ENCODE measurements around the gene HBP1. TPM values are rescaled to one million over a fixed set of nuclear protein-coding genes. Genes with fewer than 3 reads are reported as not detected.

Gene HBP1
- total and polyA plus RNA-seq, 2 of the 8 experiments (the other 6 are each of a cell fraction or from before 2014, with no cell fraction given) = 28.9 to 29.2 TPM

- no peak overlapping the region for H3K14ac ChIP-seq (ENCODE audit: insufficient read length)
- H4K91ac ChIP-seq (replicated peaks; ENCODE audit: insufficient read length, low read length) = no peak overlapping the region
- H2BK20ac ChIP-seq (ENCODE audit: low read length) = no peak overlapping the region
- H2BK12ac ChIP-seq (ENCODE audit: low read depth, low read length) = no peak overlapping the region
- no peak overlapping the region for H3K4ac ChIP-seq (replicated peaks; ENCODE audit: insufficient read length, low read depth, low read length)
- no peak overlapping the region for H3K27ac ChIP-seq (ENCODE audit: low read depth, low read length)
- H2BK120ac ChIP-seq (replicated peaks; ENCODE audit: low read depth, low read length) = no peak overlapping the region
- H3K23ac ChIP-seq (ENCODE audit: insufficient read length) = no peak overlapping the region
- no peaks in the 10 kb centered on the region for H3K27me3 ChIP-seq (replicated peaks in 1 of 4; ENCODE audit: control insufficient read depth in 3 of 4, extremely low read depth in 1 of 4, insufficient read depth in 3 of 4, low read length in 3 of 4)
- WGBS, 2 experiments (ENCODE audit: extremely low coverage in 1 of 2, insufficient coverage in 1 of 2, insufficient read length in 1 of 2, insufficient replicate concordance in 2 of 2, low coverage in 1 of 2, low lambda C conversion rate in 2 of 2, missing lambda C conversion rate in 1 of 2) = 88% methylated on average over 3 of the region's 3 CpGs; no CpG with 5 or more reads in 1 of the 2 experiments
- ChIA-PET POLR2A (ENCODE audit: partially characterized antibody) (no interaction called here), CTCF (ENCODE audit: partially characterized antibody) (interaction anchor here (0.9 kb wide), 1 partner anchor 50 kb away, joined by 3 read pairs; no protein-coding TSS in a partner anchor)
- H3K4me2 ChIP-seq (ENCODE audit: insufficient read depth in 1 of 2, low read depth in 2 of 2, low read length in 2 of 2) = no peak overlapping the region
- H3K79me1 ChIP-seq (ENCODE audit: low read depth, low read length) = no peaks in the 10 kb centered on the region
- TF ChIP-seq CREB1 (IDR thresholded peaks at IDR 0.05) (no peak), HDAC2 (IDR thresholded peaks at IDR 0.05; ENCODE audit: borderline replicate concordance in 1 of 2, low read depth in 2 of 2, low read length in 2 of 2) (no peak), CTBP2 (IDR thresholded peaks at IDR 0.05; ENCODE audit: borderline replicate concordance, insufficient read depth, insufficient read length, low read length) (no peak), CBX5 (IDR thresholded peaks at IDR 0.05; ENCODE audit: low read depth, low read length) (no peak), TCF12 (IDR thresholded peaks at IDR 0.05; ENCODE audit: low read depth, low read length) (no peak)
- TF ChIP-seq, protein P1, sequence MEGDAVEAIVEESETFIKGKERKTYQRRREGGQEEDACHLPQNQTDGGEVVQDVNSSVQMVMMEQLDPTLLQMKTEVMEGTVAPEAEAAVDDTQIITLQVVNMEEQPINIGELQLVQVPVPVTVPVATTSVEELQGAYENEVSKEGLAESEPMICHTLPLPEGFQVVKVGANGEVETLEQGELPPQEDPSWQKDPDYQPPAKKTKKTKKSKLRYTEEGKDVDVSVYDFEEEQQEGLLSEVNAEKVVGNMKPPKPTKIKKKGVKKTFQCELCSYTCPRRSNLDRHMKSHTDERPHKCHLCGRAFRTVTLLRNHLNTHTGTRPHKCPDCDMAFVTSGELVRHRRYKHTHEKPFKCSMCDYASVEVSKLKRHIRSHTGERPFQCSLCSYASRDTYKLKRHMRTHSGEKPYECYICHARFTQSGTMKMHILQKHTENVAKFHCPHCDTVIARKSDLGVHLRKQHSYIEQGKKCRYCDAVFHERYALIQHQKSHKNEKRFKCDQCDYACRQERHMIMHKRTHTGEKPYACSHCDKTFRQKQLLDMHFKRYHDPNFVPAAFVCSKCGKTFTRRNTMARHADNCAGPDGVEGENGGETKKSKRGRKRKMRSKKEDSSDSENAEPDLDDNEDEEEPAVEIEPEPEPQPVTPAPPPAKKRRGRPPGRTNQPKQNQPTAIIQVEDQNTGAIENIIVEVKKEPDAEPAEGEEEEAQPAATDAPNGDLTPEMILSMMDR (IDR thresholded peaks at IDR 0.05; ENCODE audit: control extremely low read depth in 1 of 3, insufficient read depth in 1 of 3, low read depth in 1 of 3, low read length in 3 of 3) = no peak
- no peak overlapping the region for H4K8ac ChIP-seq (ENCODE audit: extremely low read depth, insufficient read depth, low read length)
- H4K20me1 ChIP-seq (replicated peaks in 1 of 2; ENCODE audit: control insufficient read depth in 1 of 2, insufficient read depth in 2 of 2, low read length in 2 of 2) = no peaks in the 10 kb centered on the region
- H2BK5ac ChIP-seq (ENCODE audit: low read depth, low read length) = no peak overlapping the region
- no peaks in the 10 kb centered on the region for H3K79me2 ChIP-seq (ENCODE audit: control insufficient read depth in 1 of 2, insufficient read depth in 2 of 2, low read length in 2 of 2)
- H3K36me3 ChIP-seq (ENCODE audit: control insufficient read depth in 2 of 4, insufficient read depth in 4 of 4, low read length in 3 of 4) = no peaks in the 10 kb centered on the region; a peak in 1 of 8 replicates
- H2BK15ac ChIP-seq (ENCODE audit: low read length) = no peak overlapping the region
- H3K9ac ChIP-seq (replicated peaks in 1 of 4; ENCODE audit: extremely low read depth in 1 of 4, low read depth in 3 of 4, low read length in 3 of 4) = no peak overlapping the region
- DNase-seq (ENCODE audit: low read depth in 1 of 2, low spot score in 2 of 2) (no peak), FAIRE-seq (no peak)
- H4K5ac ChIP-seq (ENCODE audit: insufficient read length, low read depth, low read length) = no peak overlapping the region
- no peaks in the 10 kb centered on the region for H3K9me3 ChIP-seq (ENCODE audit: insufficient read depth in 2 of 2, low read depth in 1 of 2, low read length in 1 of 2)
- H2AFZ ChIP-seq (ENCODE audit: low read length) = no peak overlapping the region
- H3K4me1 ChIP-seq (replicated peaks in 1 of 4; ENCODE audit: control insufficient read depth in 3 of 4, insufficient read depth in 4 of 4, low read length in 3 of 4) = no peaks in the 10 kb centered on the region
- no peak overlapping the region for H3K56ac ChIP-seq (replicated peaks; ENCODE audit: insufficient read length, low read depth, low read length)
- H3K18ac ChIP-seq (ENCODE audit: extremely low read depth, low read length) = no peak overlapping the region
- H2AK5ac ChIP-seq (ENCODE audit: low read depth, low read length) = no peak overlapping the region
- H3K23me2 ChIP-seq (ENCODE audit: low read depth, low read length) = no peaks in the 10 kb centered on the region
- no peak overlapping the region for H3K4me3 ChIP-seq (ENCODE audit: extremely low read depth in 1 of 4, insufficient read depth in 2 of 4, low read depth in 3 of 4, low read length in 4 of 4)
These were observed 83.2 kb downstream of the HBP1 start for GRCh38 chr7:107251963-107252362.

All from H1 (cell line).